Activated naive CD4-positive, alpha-beta T cell treated with anti-CD3 and anti-CD28 coated beads, Interleukin-2, amount 50 U/mL, for 16 hours (primary cell): ENCODE data around the gene ZNF681.
"Not testable (repeated sequence)": the region's sequence is repeated elsewhere in the genome, so short reads cannot be mapped to it uniquely, and the experiment has no call there.

Experiments
- DNase-seq: peaks from one replicate; pipeline ENCODE4 v3.0.0-alpha.2; 2020

The ZNF681 gene

GRCh38 chr19:23758187-23759074, at the start of gene ZNF681:
TSS of gene ZNF681 (minus strand) at chr19:23758891. CDS start at chr19:23758749, 142 bp downstream.
- peak; percentile 87 for DNase-seq

DNA sequence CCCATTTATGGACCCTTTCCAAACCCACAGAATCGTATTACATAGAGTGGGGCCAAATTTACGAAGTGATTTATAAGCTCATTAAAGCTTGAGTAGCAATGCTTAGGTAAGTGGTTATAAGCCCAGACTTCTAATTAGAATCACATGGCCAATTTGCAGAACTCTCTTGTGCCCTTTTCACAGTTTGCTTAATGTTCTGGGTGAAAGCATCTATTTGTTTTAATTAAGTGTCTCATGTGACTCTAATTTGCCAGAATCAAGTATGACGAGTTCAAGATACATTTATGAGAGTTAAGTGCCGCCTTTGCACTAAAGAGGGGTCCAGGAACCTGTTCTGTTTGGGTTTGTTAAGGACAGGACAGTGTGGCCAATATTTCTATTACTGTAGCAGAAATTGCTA, 46.0 kb upstream of the ZNF681 start:
- DNase-seq = no peak

DNA sequence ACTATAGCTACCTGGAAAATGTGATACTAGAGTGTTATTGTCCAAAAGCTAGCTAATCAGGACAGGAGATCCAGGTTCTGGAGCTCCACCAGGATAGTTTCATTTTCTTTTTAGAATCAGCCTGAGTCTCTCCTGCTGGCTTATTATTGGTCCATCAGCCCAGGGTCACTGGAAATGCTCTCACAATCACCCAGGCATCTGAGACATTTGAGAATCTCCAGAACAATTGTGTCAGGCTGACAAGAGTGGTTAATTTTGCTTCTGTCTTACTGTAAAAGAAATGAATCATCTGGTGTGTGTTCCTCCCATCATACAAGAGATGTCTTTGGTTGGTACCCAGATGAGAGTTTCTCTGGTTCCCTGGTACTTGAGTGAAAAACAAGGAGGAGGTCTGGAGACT, 43.6 kb upstream of the ZNF681 start:
- no peak for DNase-seq

DNA sequence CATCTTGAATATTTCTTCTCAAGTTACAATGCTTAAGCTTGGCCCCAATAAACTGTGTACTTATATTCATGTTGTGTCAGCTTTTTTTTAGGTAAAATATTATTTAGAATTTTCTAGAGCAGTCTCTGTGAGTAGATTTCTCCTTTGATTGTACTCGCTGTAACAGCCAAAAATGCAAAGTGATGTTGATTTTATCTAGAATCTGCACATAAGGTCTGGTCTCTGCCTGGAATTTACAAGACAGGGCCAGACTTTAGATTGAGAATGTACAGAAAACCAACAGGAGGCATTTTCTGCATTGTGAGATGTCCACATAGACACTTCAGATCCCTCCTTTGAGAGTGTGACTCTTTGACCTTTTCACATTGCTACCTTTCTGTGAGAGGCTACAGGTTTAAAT, 43.1 kb upstream of the ZNF681 start:
- no peak for DNase-seq

- no peak for DNase-seq
These were observed 42.2 kb upstream of the ZNF681 start for GRCh38 chr19:23800868-23801267.

DNA sequence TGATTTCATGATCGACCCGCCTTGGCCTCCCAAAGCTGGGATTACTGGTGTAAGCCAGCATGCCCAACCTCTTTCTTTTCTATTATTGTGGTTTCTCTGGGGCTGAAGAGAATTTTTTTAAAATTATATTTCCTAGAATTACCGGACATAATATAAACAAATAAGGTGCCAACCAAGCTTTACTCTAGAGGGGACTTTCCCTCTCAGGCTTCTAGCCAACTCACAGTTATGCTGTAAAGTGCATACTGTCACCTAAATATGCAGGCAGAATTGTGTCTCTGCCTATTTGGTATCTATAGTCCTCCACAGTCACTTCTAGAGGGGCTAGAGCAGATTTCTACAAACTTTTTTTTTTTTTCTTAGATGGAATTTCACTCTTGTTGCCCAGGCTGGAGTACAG, 41.6 kb upstream of the ZNF681 start:
- DNase-seq = no peak

- no peak for DNase-seq
These were observed 40.6 kb upstream of the ZNF681 start for GRCh38 chr19:23799321-23799720.

GRCh38 chr19:23795462-23795861, 36.8 kb upstream of the ZNF681 start:
- no peak for DNase-seq

DNA sequence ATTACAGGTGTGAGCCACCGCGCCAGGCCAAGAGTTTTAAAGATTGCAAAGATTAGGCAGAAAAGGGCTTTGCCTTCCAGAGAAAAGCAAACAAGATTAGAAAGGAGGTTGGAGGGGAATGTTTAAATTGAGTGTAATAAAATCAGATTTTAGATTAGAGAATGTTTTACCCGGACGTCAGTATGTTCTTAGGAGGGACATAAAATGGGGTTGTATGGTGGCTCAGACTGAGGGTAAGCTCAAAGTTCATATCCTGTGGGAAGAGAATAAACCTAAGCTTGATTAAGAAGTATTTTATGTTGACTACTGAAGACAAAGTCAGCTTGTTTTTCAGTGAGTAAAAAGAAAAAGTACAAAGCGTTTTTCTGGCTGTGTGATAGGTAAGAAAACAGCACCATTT, 34.1 kb upstream of the ZNF681 start:
- DNase-seq = no peak

DNA sequence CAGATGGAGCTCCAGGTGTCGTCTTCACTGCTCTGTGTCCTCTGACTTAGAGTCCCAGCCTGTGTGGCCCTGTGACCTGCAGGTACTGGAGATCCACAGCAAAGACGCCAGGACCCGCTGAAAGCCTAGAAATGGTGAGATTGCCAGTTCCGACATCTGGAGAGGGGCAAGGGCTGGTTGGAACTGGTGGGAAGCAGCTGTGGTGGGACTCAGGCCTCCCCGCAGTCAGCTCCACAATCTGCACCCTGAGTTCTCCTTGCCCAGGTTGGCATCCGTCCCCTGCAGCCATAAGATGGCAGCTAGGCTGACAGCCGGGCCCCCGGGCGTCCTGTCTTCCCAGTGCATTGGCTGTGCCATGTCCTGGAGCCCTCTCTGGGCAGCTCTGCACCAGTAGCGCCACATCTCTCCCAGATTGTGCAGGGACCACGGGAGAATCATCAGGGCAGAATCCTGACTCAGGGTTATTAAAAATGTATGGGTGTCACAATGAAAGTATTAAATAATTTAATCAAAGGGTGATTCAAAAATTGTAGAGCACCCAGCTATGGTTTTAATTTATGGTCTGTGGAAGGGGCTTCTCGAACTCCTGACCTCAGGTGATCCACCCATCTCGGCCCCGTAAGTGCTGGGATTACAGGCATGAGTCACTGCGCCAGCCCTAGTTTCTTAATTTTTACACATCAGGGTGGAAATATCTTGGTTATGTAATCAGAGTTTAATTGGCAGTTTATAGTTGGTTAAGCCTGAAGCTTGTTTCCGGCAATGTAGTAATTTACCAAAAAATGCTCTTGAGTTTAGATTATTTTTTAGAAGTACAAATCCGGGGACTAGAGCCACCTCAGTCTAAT, 32.2 kb upstream of the ZNF681 start:
- DNase-seq = no peak

- no peak for DNase-seq
These were observed 30.6 kb upstream of the ZNF681 start for GRCh38 chr19:23789246-23789645.

GRCh38 chr19:23788411-23788810, 29.7 kb upstream of the ZNF681 start:
- no peak for DNase-seq

DNA sequence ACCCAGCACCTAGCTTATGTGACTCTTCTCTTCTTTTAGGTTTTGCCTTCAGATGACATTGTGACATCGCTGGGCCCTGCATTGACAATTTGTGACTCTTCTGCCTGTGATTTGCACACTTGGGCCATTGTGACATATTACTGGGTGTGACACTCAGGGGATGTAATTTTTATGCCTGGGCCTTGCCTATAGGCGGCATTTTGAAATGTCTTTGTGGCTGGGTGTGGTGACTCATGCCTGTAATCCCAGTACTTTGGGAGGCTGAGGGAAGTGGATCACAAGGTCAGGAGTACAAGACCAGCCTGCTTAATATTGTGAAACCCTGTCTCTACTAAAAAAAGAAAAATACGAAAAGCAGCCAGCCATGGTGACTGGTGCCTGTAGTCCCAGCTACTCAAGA, 28.4 kb upstream of the ZNF681 start:
- no peak for DNase-seq

DNA sequence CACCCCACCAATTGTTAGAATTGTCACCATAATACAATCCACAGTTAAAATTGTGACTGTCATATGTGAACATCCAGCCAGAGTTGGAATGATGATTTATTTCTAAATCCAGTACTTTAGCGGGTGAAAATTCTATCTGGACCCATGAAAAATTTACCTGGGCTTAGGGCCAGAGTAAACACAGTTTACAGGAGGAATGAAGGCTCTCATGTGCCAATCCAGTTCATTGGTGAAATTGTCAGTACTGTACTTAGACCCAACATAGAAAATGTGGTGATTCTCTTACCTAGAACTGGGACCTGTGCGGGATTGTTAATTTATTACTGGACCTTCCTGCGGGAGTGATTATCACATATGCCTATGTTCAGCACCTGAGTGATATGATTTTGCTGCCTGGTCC, 27.3 kb upstream of the ZNF681 start:
- no peak for DNase-seq

- DNase-seq = no peak
These were observed 25.6 kb upstream of the ZNF681 start for GRCh38 chr19:23784274-23784673.

- no peak for DNase-seq
These were observed 24.9 kb upstream of the ZNF681 start for GRCh38 chr19:23783636-23784035.

- DNase-seq = no peak
These were observed 21.0 kb upstream of the ZNF681 start for GRCh38 chr19:23779645-23780044.

DNA sequence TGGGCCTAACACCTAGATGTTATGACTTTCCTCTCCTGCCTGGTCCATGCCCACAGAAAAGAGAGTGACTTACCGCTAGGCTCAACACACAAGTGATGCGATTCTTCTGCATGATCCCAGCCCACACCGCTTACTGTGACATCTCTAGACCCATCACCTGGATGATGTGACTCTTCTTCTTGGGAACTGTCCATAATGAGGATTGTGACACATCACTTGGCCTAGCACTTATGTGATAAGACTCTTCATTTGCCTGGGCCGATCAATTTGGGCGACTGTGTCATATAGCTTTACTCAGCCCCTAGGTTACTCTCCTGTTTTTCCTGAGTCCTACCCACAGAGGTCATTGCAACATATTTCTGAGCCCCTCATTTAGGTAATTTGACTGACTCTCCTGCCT, 19.9 kb upstream of the ZNF681 start:
- DNase-seq = no peak

GRCh38 chr19:23778036-23778435, 19.3 kb upstream of the ZNF681 start:
- DNase-seq = not testable (repeated sequence)

GRCh38 chr19:23777216-23777615, 18.5 kb upstream of the ZNF681 start:
- no peak for DNase-seq

- no peak for DNase-seq
These were observed 18.0 kb upstream of the ZNF681 start for GRCh38 chr19:23776507-23777205.

DNA sequence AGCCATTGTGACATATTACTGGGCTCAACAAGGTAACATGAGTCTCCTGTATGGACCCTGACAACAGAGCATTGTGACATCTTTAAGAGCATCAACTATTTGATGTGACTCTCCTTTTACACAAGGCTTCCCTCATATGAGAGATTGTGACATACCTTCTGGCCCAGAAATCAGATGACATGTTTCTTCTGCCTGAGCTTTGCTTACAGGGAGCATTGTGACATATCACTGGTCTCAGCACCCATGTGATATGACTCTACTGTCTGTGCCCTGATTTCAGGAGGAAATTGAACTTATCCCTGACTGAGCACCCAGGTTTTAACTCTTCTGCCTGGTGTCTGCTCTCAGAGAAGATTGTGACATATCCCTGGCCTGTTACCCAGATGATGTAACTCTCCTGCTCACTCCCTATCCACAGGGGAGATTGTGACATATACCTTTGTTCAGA, 15.9 kb upstream of the ZNF681 start:
- no peak for DNase-seq

- DNase-seq = no peak
These were observed 15.4 kb upstream of the ZNF681 start for GRCh38 chr19:23774106-23774505.
